GM21619 (cell line): ENCODE measurements around the gene MSN.

Experiments used
- ATAC-seq: cut with Tn5 transposase; IDR thresholded peaks from one replicate; pipeline ENCODE4 v1.9.1; 2021; ENCODE audit not compliant: unreplicated experiment

Gene MSN

GRCh38 chrX:65671966-65672365 is 4.5 kb downstream of the MSN start:
- ATAC-seq = no peak

- ATAC-seq = no peak
These were observed 6.4 kb downstream of the MSN start for GRCh38 chrX:65673857-65674203.

DNA sequence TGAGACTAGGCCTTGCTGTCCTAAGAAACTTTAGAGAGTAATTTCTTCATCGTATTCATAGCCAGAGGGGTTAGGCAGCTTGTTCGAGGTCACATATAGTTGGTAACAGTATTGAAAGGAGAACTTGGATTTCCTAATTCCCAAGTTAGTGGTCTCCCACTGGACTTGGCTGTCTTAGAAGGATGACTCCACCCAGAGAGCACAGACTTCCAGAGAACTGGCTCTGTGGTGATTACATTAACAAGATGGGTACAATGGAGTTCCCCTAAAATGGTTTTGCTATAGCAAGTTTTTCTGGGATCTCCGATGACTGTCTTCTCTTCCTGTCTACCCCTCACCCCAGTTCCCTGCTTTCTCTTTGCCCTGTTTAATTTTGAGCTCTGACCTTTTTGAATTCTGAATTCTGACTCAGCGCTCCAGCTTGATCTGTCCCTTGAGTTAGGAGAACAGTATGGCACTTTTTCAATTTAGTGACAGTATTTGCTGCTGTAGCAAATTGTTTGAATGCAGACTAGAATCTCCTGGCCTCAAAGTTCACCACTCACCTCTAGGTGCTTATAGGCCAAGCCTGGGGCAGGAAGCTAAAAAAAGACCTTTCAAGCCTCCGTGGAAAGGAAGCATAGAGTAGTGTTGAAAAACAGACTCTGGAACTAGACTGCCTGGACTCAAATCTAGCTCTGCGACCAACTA is 6.9 kb downstream of the MSN start:
- ATAC-seq = no peak

DNA sequence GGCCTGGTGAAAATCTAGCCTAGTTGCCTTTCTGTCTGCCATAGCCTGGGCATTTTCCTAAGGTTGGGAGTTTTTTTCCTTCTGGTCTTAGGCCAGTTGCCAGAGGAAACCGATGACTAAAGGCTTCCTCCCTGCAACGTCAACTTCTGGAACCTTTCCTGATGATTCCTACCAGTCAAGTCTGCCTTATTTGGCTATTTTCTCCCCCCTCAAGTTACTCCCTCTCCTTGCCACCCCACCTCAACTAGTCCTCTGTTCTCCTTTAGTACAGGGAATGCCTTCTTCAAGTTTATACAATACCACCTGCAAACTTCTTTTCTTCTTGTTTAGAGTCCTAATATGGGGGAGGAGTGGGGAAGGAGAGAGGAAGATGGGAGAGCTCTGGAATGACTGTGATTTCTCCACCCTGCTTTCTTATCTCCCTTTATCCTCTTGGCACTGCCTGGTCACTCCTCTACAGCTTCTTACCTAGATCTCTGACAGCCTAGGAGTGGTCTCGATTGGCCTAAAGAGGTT is 10.6 kb downstream of the MSN start:
- ATAC-seq = no peak

DNA sequence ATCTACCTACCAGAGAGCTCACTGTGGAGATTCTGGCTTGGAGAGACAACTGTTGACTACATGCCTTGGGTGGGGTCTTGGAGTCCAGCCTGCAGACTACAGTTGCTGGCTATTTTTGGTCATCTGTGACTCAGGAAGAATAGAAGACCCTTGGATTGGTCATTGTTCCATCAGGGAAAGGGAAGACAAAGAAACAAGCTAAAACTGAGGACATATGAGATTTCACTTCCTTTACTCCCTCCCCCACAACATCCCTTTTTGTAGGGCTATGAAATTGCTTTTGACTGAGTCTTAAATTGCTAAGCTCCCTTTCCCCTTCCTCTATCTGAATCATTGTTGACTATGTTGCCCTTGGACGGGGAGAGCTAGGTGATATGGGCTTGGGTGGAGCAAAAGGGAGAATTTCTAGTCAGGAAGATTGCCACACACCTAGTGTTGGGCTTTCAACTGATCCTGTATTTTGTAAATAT is 11.7 kb downstream of the MSN start:
- ATAC-seq = no peak

DNA sequence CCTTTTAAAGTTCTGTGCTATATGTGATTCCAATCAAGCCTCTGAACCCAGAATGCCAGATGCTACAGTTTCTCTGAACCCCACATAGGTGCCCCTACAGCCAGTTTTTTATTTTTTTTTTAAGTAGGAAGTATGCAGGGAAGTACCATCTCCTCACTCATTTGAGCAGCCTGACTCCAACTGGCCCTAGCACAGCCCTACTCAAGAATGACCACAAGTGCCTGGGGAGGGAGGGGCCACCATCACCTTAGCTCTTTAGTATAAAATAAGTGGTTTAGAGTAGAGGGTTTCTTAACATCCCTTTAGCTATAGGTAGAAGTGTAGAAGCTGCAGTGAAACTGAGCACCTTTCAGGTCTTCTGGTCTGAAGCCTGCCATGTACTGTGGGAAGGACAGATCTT is 14.4 kb downstream of the MSN start:
- no peak for ATAC-seq

- ATAC-seq = no peak
These were observed 17.7 kb downstream of the MSN start for GRCh38 chrX:65685112-65685511.

GRCh38 chrX:65686236-65686635 is 18.8 kb downstream of the MSN start:
- ATAC-seq = no peak

- no peak for ATAC-seq
These were observed 19.9 kb downstream of the MSN start for GRCh38 chrX:65687367-65687766.

- ATAC-seq = peak; percentile 92
These were observed 21.0 kb downstream of the MSN start for GRCh38 chrX:65688403-65688871.

- ATAC-seq = no peak
These were observed 21.9 kb downstream of the MSN start for GRCh38 chrX:65689377-65689776.

DNA sequence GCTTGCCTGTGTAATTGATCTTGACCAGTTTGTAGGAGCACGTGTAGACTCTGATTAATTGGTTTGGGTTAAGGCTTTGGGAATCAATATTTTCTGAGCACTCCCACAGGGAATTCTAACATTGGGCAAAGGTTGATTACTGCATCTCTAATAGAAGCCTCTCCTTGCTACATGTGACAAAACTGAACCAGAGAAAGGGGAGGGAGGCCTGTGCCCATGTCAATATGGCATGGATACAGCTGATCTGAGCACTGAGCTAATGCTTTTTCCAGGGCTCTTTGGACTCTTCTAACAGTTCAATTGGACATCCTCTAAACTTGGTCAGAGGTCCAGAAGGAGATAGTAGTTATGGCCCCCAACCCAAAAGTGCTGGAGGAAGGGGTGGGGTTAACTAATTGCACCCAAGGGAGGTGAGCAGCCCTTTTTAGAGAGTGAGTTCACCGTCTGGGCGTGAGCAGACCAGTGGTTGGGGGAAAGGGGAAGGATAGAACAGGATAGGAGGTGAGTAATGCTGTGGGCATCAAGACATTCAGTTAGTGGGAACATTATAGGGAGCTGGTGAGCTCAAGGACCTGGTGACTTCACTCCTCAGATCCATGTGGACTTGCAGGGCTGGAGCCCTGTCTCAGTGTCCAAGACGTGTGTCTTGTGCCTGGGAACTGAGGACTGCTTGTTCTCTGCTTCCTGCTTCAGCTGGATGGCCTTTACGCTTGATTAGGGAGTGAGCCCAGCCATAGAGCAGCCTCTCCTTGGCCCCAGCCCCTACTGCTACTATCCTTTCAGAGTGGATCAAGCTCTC is 22.8 kb downstream of the MSN start:
- no peak for ATAC-seq

GRCh38 chrX:65695849-65696449 is 28.5 kb downstream of the MSN start:
- no peak for ATAC-seq

DNA sequence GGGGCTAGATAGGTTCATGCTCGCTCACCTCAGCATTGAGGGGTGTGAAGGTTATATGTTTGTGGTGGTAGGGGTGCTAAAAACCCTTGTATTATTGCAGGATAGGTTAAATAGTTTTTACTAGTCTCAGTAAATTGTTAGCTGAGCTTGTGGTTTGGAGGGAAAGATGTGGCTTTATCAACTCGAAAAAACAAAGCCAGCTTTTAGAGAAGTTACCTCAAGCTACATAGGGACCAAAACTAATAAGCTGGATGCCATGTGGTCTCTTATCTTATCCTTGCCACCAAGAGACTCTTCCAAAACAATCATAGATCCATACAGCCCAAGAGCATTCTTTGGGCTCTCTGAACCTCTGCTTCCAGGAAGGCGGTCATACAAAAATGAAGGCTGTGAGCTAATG is 29.2 kb downstream of the MSN start:
- no peak for ATAC-seq

- ATAC-seq = no peak
These were observed 29.8 kb downstream of the MSN start for GRCh38 chrX:65697211-65697641.

GRCh38 chrX:65697915-65698796 is 30.7 kb downstream of the MSN start:
- ATAC-seq = peak; percentile 62

DNA sequence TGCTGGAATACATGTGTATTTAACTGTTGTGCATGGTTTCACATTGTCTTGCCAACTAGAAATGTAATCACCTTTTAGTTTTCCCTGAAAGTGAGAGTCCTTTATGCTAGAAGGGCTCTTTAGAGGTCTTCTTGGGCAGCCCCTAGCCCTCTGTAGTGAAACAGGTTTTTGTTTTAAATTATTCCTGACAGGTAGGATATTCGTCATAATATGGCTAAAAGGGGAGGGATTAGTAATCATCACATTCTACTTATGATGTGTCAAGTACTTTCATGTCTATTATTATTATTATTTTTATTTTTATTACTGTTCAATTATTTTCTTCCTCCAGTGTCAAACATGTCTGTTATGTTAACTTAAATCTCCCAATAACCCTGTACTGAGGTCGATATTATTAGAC is 35.5 kb downstream of the MSN start:
- ATAC-seq = no peak

DNA sequence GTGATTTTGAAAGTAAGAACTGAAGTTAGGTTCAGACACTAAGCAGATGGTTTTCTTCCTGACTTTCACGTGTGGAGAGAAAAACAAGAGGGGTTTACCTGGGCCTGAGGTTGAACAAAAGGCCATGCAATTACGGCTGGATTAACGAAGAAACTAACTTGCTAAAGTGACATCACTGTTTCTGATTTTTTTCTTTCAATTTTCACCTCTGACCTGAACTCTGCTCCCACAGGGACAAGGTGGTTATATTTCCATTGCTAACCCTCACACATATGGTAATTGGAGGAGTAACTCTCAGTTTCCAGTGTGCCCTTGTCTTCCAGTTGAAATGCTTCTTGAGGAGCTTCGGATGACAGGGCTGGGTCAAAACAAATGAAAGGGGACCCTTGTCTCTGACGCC is 38.0 kb downstream of the MSN start:
- no peak for ATAC-seq

- peak; percentile 64 for ATAC-seq
These were observed 38.8 kb downstream of the MSN start for GRCh38 chrX:65706041-65706828.

GRCh38 chrX:65707151-65707550 is 39.7 kb downstream of the MSN start:
- no peak for ATAC-seq
